Endodermal cell (in vitro differentiated cells): ENCODE measurements around the gene CORO7. TPM values are rescaled to one million over a fixed set of nuclear protein-coding genes. Genes with fewer than 3 reads are reported as not detected.

Experiments
- DNase-seq: peaks from one replicate; pipeline ENCODE4 v3.0.0-alpha.2; 2017
- H3K27ac ChIP-seq: 2 replicates; pipeline ENCODE4 v1.5.1; 2013; ENCODE audit warnings: mild to moderate bottlenecking, low read depth, low read length, moderate library complexity
- H3K27me3 ChIP-seq: 2 replicates; pipeline ENCODE4 v1.6.1; 2013; ENCODE audit warnings: mild to moderate bottlenecking, low read length, moderate library complexity; ENCODE audit not compliant: insufficient read depth, control insufficient read depth, poor library complexity, severe bottlenecking
- H3K36me3 ChIP-seq: 2 replicates; pipeline ENCODE4 v1.7.0; 2013; ENCODE audit warnings: mild to moderate bottlenecking, low read length, moderate library complexity; ENCODE audit not compliant: control insufficient read depth, insufficient read depth
- H3K4me1 ChIP-seq: one replicate; pipeline ENCODE4 v1.7.0; 2013; ENCODE audit warnings: low read length; ENCODE audit not compliant: control insufficient read depth, insufficient read depth
- H3K4me3 ChIP-seq: 2 replicates; pipeline ENCODE4 v1.5.1; 2013; ENCODE audit warnings: mild to moderate bottlenecking, low read length, moderate library complexity
- H3K9ac ChIP-seq: 2 replicates; pipeline ENCODE4 v1.6.1; 2013; ENCODE audit warnings: mild to moderate bottlenecking, low read length, moderate library complexity; ENCODE audit not compliant: poor library complexity, severe bottlenecking; ENCODE audit errors: extremely low read depth
- H3K9me3 ChIP-seq: 2 replicates; pipeline ENCODE4 v1.6.1; 2013; ENCODE audit warnings: mild to moderate bottlenecking, low read length, moderate library complexity; ENCODE audit not compliant: control insufficient read depth
- H3K27ac Mint-ChIP-seq: 2 replicates; pipeline ENCODE4 v1.8.0; 2020; ENCODE audit warnings: mixed read lengths
- H3K27me3 Mint-ChIP-seq: 2 replicates; pipeline ENCODE4 v1.8.0; 2021; ENCODE audit warnings: mild to moderate bottlenecking, mixed read lengths; ENCODE audit not compliant: insufficient read depth
- H3K36me3 Mint-ChIP-seq: 2 replicates; pipeline ENCODE4 v1.8.0; 2020; ENCODE audit warnings: low read depth, mixed read lengths
- H3K4me1 Mint-ChIP-seq: 2 replicates; pipeline ENCODE4 v1.8.0; 2020; ENCODE audit warnings: mixed read lengths
- H3K4me3 Mint-ChIP-seq: 2 replicates; pipeline ENCODE4 v1.8.0; 2020; ENCODE audit warnings: mild to moderate bottlenecking, moderate library complexity, mixed read lengths
- H3K9me3 Mint-ChIP-seq: 2 replicates; pipeline ENCODE4 v1.8.0; 2020; ENCODE audit warnings: mild to moderate bottlenecking, mixed read lengths
- WGBS, 2 experiments: methylation state at CpG; one replicate each; pipeline versions ENCODE4 v1.1.5 to v1.1.7; 2013; ENCODE audit warnings: missing lambda C conversion rate in 2 of 2, mixed read lengths in 1 of 2; ENCODE audit not compliant: insufficient coverage in 1 of 2, insufficient read length in 1 of 2; 5-methylcytosine and 5-hydroxymethylcytosine counted together
- total RNA-seq, 2 donors: library from RNA; stranded (reverse); fragmentation: NEBNext Ultra II Directional in 1 of 2; extraction: Animal tissue kit (Norgen Biotek cat#: 25700) in 1 of 2; gene quantifications; 2 replicates in 1 of 2; 3 replicates in 1 of 2; pipeline ENCODE4 v1.2.1, GENCODE V29; 2021
- TF ChIP-seq, protein P1 (sequence below): fragments of 200-600 bp; sonication (generic); conservative IDR thresholded peaks from 2 replicates; pipeline ENCODE4 v1.5.0; 2021; ENCODE audit warnings: antibody characterized with exemption, mild to moderate bottlenecking

The CORO7 gene
- total RNA-seq, 2 donors from 2014 or later, result 32.5 to 37.5 TPM

DNA sequence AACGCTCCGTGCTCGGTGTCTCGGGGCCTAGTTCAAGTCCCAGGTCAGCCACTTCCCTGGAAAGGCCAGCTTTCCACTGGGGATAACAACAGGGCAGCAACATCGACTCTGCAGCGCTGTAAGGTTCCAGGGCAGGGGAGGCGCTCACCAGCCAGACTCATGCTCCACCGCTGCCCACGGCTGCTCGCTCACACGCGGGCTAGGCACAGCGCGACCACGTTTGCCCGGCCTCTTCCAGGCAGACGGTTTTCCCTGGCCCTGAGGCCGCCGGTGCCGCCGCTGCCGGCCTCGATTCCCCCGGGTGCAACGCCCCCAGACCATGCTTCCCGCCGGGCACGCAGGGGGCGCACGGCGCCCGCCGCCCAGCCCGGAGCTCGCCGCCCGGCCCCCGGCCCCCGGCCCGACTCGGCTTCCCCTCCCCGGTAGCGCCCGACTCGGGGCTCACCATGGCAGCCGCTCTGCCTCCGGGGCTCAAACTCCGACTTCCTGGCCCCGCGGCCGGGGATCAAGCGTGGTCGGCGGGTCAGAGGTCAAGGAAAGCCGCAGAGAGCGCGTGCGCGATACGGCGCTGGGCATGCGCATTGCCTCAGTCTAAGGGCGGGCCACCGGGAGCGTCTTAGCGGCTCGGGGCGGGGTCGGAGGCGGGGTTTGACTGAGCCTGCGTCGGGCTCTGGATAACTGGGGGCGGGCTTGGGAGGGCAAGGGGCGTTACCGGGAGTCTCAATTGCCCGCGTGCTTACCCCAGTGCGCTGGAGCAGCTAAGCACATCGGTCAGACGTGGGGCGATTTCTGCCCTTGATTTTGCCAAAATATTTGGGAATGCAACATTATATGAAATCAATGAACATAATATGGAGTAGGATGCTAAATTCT lies 65.4 kb downstream of the CORO7 start, which contains the start of gene PAM16:
TSS of gene PAM16 (minus strand) at position 535 of the 873 bp plus-strand sequence. CDS start at position 448, 87 bp downstream.
- Histone ChIP-seq H3K4me1 (no peaks in the 10 kb centered on the region), H3K9ac (peak within 1 kb of the TSS; percentile 81), H3K4me3 (peak within 1 kb of the TSS; percentile 92), H3K27me3 (no peaks in the 10 kb centered on the region), H3K27ac (peak within 1 kb of the TSS; percentile 27), H3K9me3 (no peaks in the 10 kb centered on the region), H3K36me3 (peaks cover 5% of the 10 kb centered on the region)
- peak within 1 kb of the TSS; percentile 97 for H3K27ac Mint-ChIP-seq
- 1% methylated on average over 39 to 81 of the region's 81 CpGs for WGBS, 2 experiments
- no peaks in the 10 kb centered on the region for H3K27me3 Mint-ChIP-seq
- TF ChIP-seq, protein P1, sequence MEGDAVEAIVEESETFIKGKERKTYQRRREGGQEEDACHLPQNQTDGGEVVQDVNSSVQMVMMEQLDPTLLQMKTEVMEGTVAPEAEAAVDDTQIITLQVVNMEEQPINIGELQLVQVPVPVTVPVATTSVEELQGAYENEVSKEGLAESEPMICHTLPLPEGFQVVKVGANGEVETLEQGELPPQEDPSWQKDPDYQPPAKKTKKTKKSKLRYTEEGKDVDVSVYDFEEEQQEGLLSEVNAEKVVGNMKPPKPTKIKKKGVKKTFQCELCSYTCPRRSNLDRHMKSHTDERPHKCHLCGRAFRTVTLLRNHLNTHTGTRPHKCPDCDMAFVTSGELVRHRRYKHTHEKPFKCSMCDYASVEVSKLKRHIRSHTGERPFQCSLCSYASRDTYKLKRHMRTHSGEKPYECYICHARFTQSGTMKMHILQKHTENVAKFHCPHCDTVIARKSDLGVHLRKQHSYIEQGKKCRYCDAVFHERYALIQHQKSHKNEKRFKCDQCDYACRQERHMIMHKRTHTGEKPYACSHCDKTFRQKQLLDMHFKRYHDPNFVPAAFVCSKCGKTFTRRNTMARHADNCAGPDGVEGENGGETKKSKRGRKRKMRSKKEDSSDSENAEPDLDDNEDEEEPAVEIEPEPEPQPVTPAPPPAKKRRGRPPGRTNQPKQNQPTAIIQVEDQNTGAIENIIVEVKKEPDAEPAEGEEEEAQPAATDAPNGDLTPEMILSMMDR, result no peak
- peak; percentile 99 for DNase-seq
- peaks cover 4% of the 10 kb centered on the region for H3K4me1 Mint-ChIP-seq
- no peaks in the 10 kb centered on the region for H3K9me3 Mint-ChIP-seq
- peaks cover 7% of the 10 kb centered on the region for H3K36me3 Mint-ChIP-seq
- H3K4me3 Mint-ChIP-seq, result peak within 1 kb of the TSS; percentile 92

DNA sequence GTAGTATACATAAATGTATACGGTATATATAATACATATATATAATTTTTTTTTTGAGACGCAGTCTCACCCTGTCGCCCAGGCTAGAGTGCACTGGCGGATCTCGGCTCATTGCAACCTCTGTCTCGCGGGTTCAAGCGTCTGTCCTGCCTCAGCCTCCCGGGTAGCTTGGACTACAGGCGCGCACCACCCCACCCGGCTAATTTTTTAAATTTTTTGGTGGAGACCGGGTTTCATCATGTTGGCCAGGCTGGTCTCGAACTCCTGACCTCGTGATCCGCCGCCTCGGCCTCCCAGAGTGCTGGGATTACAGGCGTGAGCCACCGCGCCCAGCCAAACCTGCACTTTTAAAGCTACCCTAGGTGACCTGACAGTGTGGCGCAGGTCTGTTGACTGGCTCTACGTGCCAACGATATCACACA lies 66.0 kb downstream of the CORO7 start:
- TF ChIP-seq, protein P1, result no peak
- Mint-ChIP-seq H3K4me1 (peaks cover 4% of the 10 kb centered on the region), H3K4me3 (peak overlapping the region; percentile 92), H3K27me3 (no peaks in the 10 kb centered on the region), H3K9me3 (no peaks in the 10 kb centered on the region), H3K27ac (peak overlapping the region; percentile 97), H3K36me3 (peaks cover 14% of the 10 kb centered on the region)
- Histone ChIP-seq H3K4me3 (peak overlapping the region; percentile 92), H3K4me1 (no peaks in the 10 kb centered on the region), H3K27me3 (no peaks in the 10 kb centered on the region), H3K36me3 (peaks cover 5% of the 10 kb centered on the region), H3K9me3 (no peaks in the 10 kb centered on the region), H3K27ac (peak overlapping the region; percentile 27), H3K9ac (peak overlapping the region; percentile 81)
- no peak for DNase-seq
- WGBS, 2 experiments, result 26 to 31% methylated on average over 19 to 23 of the region's 24 CpGs

DNA sequence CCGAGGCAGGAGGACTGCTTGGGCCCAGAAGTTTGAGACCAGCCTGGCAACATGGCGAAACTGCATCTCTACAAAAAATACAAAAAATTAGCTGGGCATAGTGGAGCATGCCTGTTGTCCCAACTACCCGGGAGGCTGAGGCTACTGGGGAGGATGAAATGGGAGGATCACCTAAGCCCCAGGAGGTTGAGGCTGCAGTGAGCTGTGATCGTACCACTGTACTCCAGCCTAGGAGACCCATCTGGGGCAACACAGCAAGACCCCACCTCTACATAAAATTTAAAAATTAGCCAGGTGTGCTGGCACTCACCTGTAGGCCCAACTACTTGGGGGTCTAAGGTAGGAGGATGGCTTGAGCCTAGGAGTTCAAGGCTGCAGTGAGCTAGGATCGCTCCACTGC lies 67.1 kb downstream of the CORO7 start:
- no peak for DNase-seq
- Histone ChIP-seq H3K9me3 (no peaks in the 10 kb centered on the region), H3K4me3 (peak overlapping the region; percentile 92), H3K4me1 (no peaks in the 10 kb centered on the region), H3K36me3 (peaks cover 5% of the 10 kb centered on the region), H3K27ac (no peak overlapping the region), H3K27me3 (no peaks in the 10 kb centered on the region), H3K9ac (no peak overlapping the region)
- H3K27ac Mint-ChIP-seq, result no peak overlapping the region
- no peaks in the 10 kb centered on the region for H3K27me3 Mint-ChIP-seq
- peaks cover 2% of the 10 kb centered on the region for H3K4me1 Mint-ChIP-seq
- peaks cover 21% of the 10 kb centered on the region for H3K36me3 Mint-ChIP-seq
- TF ChIP-seq, protein P1, result no peak
- WGBS, 2 experiments, result 93 to 95% methylated on average over 3 to 5 of the region's 5 CpGs
- H3K4me3 Mint-ChIP-seq, result peak overlapping the region; percentile 92
- peaks cover 6% of the 10 kb centered on the region for H3K9me3 Mint-ChIP-seq
